ENCODE data around the gene CRISPLD2.
"Not testable (repeated sequence)": the region's sequence is repeated elsewhere in the genome, so short reads cannot be mapped to it uniquely, and the experiment has no call there.

Gene CRISPLD2

DNA sequence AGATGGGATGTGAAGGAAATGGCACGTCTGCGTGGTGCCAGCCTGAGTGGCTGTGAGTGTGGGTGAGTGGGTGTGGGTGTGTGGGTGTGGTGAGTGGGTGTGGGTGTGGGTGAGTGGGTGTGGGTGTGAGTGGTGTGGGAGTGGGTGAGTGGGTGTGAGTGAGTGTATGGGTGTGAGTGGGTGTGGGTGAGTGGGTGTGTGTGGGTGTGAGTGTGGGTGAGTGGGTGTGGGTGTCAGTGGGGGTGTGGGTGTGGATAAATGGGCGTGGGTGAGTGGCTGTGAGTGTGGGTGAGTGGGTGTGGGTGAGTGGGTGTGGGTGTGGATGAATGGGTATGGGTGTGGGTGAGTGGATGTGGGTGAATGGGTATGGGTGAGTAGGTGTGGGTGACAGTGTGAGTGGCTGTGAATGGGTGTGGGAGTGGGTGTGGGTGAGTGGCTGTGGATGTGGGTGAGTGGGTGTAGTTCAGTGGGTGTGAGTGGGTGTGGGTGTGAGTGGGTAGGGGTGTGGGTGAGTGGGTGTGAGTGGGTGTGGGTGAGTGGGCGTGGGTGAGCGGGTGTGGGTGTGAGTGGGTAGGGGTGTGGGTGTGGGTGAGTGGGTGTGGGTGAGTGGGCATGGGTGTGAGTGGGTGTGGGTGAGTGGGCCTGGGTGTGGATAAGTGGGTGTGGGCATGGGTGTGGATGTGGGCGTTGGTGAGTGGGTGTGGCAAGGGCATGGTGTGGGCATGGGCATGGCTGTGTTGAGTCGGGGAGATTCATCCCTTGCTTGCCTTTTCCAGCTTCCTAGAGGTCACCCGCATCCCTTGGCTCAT, 110.7 kb downstream of the CRISPLD2 start:
- no peak for DNase-seq (ENCODE audit: low read depth)
- no peak overlapping the region for H3K4me3 ChIP-seq (ENCODE audit: low read length)
- TF ChIP-seq, protein P1, sequence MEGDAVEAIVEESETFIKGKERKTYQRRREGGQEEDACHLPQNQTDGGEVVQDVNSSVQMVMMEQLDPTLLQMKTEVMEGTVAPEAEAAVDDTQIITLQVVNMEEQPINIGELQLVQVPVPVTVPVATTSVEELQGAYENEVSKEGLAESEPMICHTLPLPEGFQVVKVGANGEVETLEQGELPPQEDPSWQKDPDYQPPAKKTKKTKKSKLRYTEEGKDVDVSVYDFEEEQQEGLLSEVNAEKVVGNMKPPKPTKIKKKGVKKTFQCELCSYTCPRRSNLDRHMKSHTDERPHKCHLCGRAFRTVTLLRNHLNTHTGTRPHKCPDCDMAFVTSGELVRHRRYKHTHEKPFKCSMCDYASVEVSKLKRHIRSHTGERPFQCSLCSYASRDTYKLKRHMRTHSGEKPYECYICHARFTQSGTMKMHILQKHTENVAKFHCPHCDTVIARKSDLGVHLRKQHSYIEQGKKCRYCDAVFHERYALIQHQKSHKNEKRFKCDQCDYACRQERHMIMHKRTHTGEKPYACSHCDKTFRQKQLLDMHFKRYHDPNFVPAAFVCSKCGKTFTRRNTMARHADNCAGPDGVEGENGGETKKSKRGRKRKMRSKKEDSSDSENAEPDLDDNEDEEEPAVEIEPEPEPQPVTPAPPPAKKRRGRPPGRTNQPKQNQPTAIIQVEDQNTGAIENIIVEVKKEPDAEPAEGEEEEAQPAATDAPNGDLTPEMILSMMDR (conservative IDR thresholded peaks at IDR 0.05; ENCODE audit: low read length) = no peak

DNA sequence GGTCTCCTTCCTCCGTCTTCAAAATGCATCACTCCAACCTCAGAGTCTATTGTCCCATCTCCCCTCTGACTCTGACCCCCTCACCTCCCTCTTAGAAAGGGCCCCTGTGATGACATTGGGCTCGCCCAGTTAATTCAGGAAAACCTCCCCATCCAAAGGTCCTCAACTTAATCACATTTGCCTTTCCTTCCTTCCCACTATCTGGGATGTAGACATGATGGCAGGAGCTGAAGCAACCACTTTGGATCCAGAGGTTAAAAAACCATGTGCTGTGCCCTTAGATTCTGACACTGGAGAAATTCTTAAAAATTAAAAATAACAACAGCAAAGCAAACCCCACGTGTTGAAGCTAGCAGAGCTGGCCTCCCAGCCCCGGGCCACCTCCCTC, 111.3 kb downstream of the CRISPLD2 start:
- TF ChIP-seq, protein P1 (conservative IDR thresholded peaks at IDR 0.05; ENCODE audit: low read length) = no peak
- H3K4me3 ChIP-seq (ENCODE audit: low read length) = no peak overlapping the region
- no peak for DNase-seq (ENCODE audit: low read depth)

DNA sequence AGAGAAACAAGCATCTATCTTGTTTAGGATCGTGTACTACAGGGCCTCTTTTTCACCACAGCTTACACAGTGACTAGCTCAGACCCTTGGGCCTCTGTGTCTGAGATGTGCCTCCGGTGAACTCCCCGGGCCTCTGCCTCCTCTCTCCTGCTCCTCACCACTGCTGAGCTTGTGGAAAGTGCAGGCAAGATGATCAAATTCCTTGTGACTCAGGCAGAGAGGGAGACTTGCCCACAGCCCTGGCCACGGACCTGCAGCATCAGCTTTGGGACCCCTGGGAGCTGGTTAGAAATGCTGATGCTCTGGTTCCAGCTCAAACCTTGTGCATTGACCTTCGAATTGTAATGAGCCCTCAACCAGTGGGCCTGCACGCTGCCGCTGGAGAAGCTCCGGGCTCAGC, 111.7 kb downstream of the CRISPLD2 start:
- TF ChIP-seq, protein P1 (conservative IDR thresholded peaks at IDR 0.05; ENCODE audit: low read length) = no peak
- H3K4me3 ChIP-seq (ENCODE audit: low read length) = no peak overlapping the region
- no peak for DNase-seq (ENCODE audit: low read depth)

DNA sequence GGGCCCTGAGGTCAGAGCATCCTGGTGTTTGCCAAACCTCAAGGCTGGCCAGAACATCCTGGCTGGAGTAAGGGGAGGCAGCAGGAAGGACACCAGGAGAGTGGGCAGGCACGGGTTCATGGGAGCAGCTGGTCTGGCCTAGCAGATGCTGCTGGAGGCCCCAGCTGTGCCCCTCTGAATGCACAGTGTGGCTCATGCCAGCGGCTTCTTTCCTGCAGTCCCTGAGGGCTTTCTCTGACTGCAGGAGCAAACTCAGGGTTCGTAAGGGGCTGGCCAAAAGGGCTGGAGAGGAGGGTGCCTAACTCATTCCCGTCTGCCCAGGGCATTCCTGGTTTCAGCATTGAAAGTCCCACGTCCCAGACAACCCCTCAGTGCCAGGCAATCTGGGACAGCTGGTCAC, 112.9 kb downstream of the CRISPLD2 start:
- no peak for DNase-seq (ENCODE audit: low read depth)
- no peak overlapping the region for H3K4me3 ChIP-seq (ENCODE audit: low read length)
- TF ChIP-seq, protein P1 (conservative IDR thresholded peaks at IDR 0.05; ENCODE audit: low read length) = no peak

DNA sequence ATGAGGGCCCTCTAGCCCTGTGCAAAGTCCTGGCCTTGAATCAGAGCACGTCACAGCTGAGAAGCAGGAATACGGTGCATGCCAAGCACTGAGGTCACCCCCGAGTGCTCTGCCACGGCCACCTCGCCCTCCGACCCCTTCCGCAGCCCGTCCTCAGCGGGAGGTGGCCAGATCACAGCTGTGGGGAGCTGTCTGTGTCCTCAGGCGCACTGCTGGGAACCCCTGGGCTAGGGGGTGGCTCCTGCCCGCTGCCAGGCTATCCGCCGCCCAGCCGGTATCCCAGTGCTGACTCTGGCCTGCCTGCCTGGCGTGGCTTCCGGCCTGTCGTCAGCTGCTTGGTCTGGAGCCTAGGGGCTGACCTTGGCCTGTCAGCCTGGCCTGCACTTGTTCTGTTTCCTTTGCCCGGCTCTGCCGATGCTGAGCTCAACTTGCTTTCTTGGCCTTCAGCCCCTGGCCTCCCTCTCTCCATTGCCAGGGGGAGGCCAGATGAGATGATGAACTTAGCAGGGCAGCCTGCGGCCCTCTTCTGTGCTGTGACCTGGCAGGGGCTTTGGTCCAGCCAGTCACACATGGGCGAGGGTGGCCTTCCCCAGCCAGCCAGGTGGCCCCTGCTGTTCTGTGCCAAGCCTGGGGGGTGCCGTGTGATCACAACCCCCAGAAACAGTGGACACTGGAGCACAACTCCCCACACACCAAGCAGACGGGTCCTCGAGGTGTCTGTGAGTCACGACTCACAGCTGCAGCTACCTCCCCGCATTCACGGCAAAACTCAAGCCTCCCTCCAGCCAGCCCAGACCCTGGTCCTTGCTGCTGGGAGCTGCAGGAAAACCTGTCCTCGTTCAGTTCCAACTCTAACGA, 114.2 kb downstream of the CRISPLD2 start:
- no peak overlapping the region for H3K4me3 ChIP-seq (ENCODE audit: low read length)
- DNase-seq (ENCODE audit: low read depth) = peak; percentile 56
- TF ChIP-seq, protein P1 (conservative IDR thresholded peaks at IDR 0.05; ENCODE audit: low read length) = no peak

DNA sequence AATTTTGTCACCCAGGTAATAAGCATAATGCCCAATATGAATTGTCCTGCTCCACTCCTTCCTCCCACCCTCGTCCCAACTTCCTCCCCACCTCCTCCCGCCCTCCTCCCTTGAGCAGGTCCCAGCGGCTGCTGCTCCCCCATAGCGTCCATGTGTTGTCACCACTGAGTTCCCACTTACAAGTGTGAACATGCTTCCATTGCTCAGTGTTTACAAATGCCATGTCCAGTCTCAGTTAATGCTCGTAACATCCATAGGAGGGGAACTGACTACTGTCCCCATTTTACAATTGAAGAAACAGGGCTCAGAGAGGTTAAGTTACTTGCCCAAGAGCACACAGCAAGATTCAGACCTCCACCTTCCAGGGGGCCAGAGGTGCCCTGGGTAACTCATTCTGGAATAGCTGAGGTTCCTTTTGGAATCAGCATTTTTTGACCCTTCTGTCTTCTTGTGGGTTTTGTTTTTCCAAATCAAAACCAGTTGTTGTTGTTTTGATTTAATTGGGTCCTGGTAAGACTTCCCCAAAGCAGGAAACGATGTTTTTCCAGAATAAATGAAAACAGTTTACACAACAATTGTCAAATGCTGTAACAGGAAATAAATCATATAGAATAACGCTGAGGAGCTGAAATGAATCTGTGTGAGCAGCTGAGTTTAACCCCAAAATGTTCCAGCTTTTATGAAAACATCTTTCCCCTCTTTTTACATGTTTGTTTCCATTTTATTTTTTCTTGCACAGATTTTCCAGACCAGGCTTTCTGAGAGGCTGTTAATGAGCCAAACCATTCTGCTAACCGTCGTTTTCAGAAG, 117.6 kb downstream of the CRISPLD2 start:
- TF ChIP-seq, protein P1 (conservative IDR thresholded peaks at IDR 0.05; ENCODE audit: low read length) = no peak
- DNase-seq (ENCODE audit: low read depth) = peak; percentile 18
- no peak overlapping the region for H3K4me3 ChIP-seq (ENCODE audit: low read length)

DNA sequence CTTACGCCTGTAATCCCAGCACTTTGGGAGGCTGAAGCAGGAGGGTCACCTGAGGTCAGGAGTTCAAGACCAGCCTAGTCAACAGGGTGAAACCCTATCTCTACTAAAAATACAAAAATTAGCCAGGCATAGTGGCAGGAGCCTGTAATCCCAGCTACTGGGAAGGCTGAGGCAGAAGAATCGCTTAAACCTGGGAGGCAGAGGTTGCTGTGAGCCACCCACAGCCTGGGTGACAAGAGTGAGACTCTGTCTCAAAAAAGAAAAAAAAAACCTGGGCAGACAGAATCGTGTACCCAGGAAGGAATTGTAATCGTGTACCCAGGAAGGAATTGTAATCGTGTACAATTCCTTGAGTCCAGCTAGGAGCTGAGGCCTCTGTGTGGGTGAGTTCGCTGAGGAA, 118.8 kb downstream of the CRISPLD2 start:
- H3K4me3 ChIP-seq (ENCODE audit: low read length); DNase-seq (ENCODE audit: low read depth): not testable (repeated sequence)
